IMR-90 (cell line): ENCODE results near the gene GTF2A1. TPM values are rescaled to one million over a fixed set of nuclear protein-coding genes. Genes with fewer than 3 reads are reported as not detected.

Source experiments
- ATAC-seq: fragments of 200-7000 bp; cut with Tn5 transposase; 2 replicates; pipeline ENCODE4 v1.9.1; 2020; ENCODE audit warnings: low read depth, mild to moderate bottlenecking, moderate library complexity
- BruUV-seq: library from RNA; stranded (reverse); fragments of 400-500 nt; replicated peaks from 2 replicates; lab custom pipeline; 2021; lab: Mats Ljungman, UMichigan
- CTCF ChIA-PET: fragments of 300-600 bp; formaldehyde crosslinking; extraction: SDS; loops from one replicate; lab custom pipeline; 2021; ENCODE audit warnings: antibody characterized with exemption; lab: Yijun Ruan, JAX
- POLR2A ChIA-PET: fragments of 300-600 bp; sonication (Branson Sonifier 250); formaldehyde crosslinking; loops from one replicate; lab custom pipeline; 2022; ENCODE audit warnings: antibody characterized with exemption; ENCODE audit not compliant: unreplicated experiment; lab: Charles Lee
- DNase-seq: peaks from one replicate; pipeline ENCODE4 v3.0.0; 2013
- H2AFZ ChIP-seq: replicated peaks from 2 replicates; pipeline ENCODE3; 2013; ENCODE audit warnings: low read length, mild to moderate bottlenecking; ENCODE audit not compliant: poor library complexity
- H2AK5ac ChIP-seq: 2 replicates; pipeline ENCODE4 v1.6.1; 2013; ENCODE audit warnings: low read depth, low read length, inconsistent platforms
- H2AK9ac ChIP-seq: replicated peaks from 2 replicates; pipeline ENCODE3; 2013; ENCODE audit warnings: mild to moderate bottlenecking, low read depth, low read length, moderate library complexity; ENCODE audit not compliant: poor library complexity
- H2BK120ac ChIP-seq: 2 replicates; pipeline ENCODE4 v1.6.1; 2013; ENCODE audit warnings: low read depth, low read length, inconsistent platforms
- H2BK15ac ChIP-seq: 3 replicates; pipeline ENCODE4 v1.6.1; 2013; ENCODE audit warnings: low read depth, low read length, inconsistent platforms
- H2BK20ac ChIP-seq: 2 replicates; pipeline ENCODE4 v1.6.1; 2013; ENCODE audit warnings: low read depth, mild to moderate bottlenecking, inconsistent platforms, low read length, moderate library complexity
- H2BK5ac ChIP-seq: 2 replicates; pipeline ENCODE4 v1.6.1; 2013; ENCODE audit warnings: mild to moderate bottlenecking, low read depth, low read length, inconsistent platforms; ENCODE audit not compliant: poor library complexity, severe bottlenecking
- H3K14ac ChIP-seq: replicated peaks from 2 replicates; pipeline ENCODE4 v1.6.1; 2013; ENCODE audit warnings: low read depth, low read length, inconsistent platforms
- H3K18ac ChIP-seq: 2 replicates; pipeline ENCODE4 v1.6.1; 2013; ENCODE audit warnings: low read depth, low read length, control low read depth
- H3K23ac ChIP-seq: 2 replicates; pipeline ENCODE4 v1.6.1; 2013; ENCODE audit warnings: low read depth, low read length, inconsistent platforms
- H3K27ac ChIP-seq: 2 replicates; pipeline ENCODE4 v1.5.1; 2013; ENCODE audit warnings: mild to moderate bottlenecking, control low read depth, low read length; ENCODE audit not compliant: insufficient read depth
- H3K27me3 ChIP-seq: 2 replicates; pipeline ENCODE4 v1.6.1; 2013; ENCODE audit warnings: low read length; ENCODE audit not compliant: control insufficient read depth, insufficient read depth
- H3K36me3 ChIP-seq: 2 replicates; pipeline ENCODE4 v1.6.1; 2013; ENCODE audit warnings: low read length, mixed read lengths; ENCODE audit not compliant: control insufficient read depth, insufficient read depth
- H3K4ac ChIP-seq: 2 replicates; pipeline ENCODE4 v1.6.1; 2013; ENCODE audit warnings: low read depth, low read length, inconsistent platforms
- H3K4me1 ChIP-seq: 2 replicates; pipeline ENCODE4 v1.6.1; 2013; ENCODE audit warnings: low read length, mixed read lengths; ENCODE audit not compliant: control insufficient read depth, insufficient read depth
- H3K4me2 ChIP-seq: 2 replicates; pipeline ENCODE4 v1.6.1; 2013; ENCODE audit warnings: low read depth, mild to moderate bottlenecking, control low read depth, low read length, moderate library complexity
- H3K4me3 ChIP-seq: 2 replicates; pipeline ENCODE4 v1.5.1; 2013; ENCODE audit warnings: low read depth, mild to moderate bottlenecking, control low read depth, low read length, moderate library complexity; ENCODE audit not compliant: insufficient read depth
- H3K56ac ChIP-seq: 2 replicates; pipeline ENCODE4 v1.6.1; 2013; ENCODE audit warnings: low read length, inconsistent platforms; ENCODE audit not compliant: insufficient read depth; ENCODE audit errors: extremely low read depth
- H3K79me1 ChIP-seq, 2 experiments: 2 replicates each; pipeline ENCODE4 v1.6.1; 2013; ENCODE audit warnings: low read length in 2 of 2, inconsistent platforms in 1 of 2, low read depth in 1 of 2
- H3K9ac ChIP-seq: 2 replicates; pipeline ENCODE4 v1.6.1; 2013; ENCODE audit warnings: low read depth, low read length, control low read depth
- H3K9me1 ChIP-seq: 2 replicates; pipeline ENCODE4 v1.6.1; 2013; ENCODE audit warnings: low read length, inconsistent platforms; ENCODE audit not compliant: insufficient read depth
- H3K9me3 ChIP-seq: 2 replicates; pipeline ENCODE4 v1.6.1; 2013; ENCODE audit warnings: low read length; ENCODE audit not compliant: control insufficient read depth, insufficient read depth
- H4K20me1 ChIP-seq: 2 replicates; pipeline ENCODE4 v1.6.1; 2013; ENCODE audit warnings: low read length, inconsistent platforms; ENCODE audit not compliant: insufficient read depth
- H4K5ac ChIP-seq: 2 replicates; pipeline ENCODE4 v1.6.1; 2013; ENCODE audit warnings: mild to moderate bottlenecking, low read depth, low read length, control low read depth
- H4K8ac ChIP-seq, 2 experiments: 2 replicates each; pipeline ENCODE4 v1.6.1; 2013; ENCODE audit warnings: low read depth in 2 of 2, low read length in 2 of 2, control low read depth in 1 of 2, inconsistent platforms in 1 of 2
- H4K91ac ChIP-seq: 2 replicates; pipeline ENCODE4 v1.6.1; 2013; ENCODE audit warnings: low read depth, low read length, inconsistent platforms; ENCODE audit not compliant: insufficient read depth
- BHLHE40 ChIP-seq: fragments of 150-350 bp; IDR thresholded peaks from 2 replicates; pipeline ENCODE4 v1.6.1; 2016; ENCODE audit warnings: mild to moderate bottlenecking, low read depth, low read length
- CEBPB ChIP-seq: IDR thresholded peaks from 2 replicates; pipeline ENCODE4 v1.6.1; 2012; ENCODE audit warnings: low read depth, low read length, improper control_type of control experiment
- NFE2L2 ChIP-seq: fragments of 150-350 bp; IDR thresholded peaks from 2 replicates; pipeline ENCODE4 v1.6.1; 2016; ENCODE audit warnings: low read depth, mild to moderate bottlenecking, low read length
- POLR2A ChIP-seq: IDR thresholded peaks from 2 replicates; pipeline ENCODE4 v1.6.1; 2012; ENCODE audit warnings: mild to moderate bottlenecking, low read depth, low read length
- RAD21 ChIP-seq: IDR thresholded peaks from 2 replicates; pipeline ENCODE4 v1.6.1; 2012; ENCODE audit warnings: low read length, improper control_type of control experiment
- RCOR1 ChIP-seq: IDR thresholded peaks from 2 replicates; pipeline ENCODE4 v1.6.1; 2012; ENCODE audit warnings: mild to moderate bottlenecking, low read length, improper control_type of control experiment; ENCODE audit not compliant: insufficient replicate concordance
- WGBS, 2 experiments: methylation state at CpG; one replicate each; pipeline versions ENCODE4 v1.1.5 to v1.1.7; 2013; ENCODE audit warnings: missing lambda C conversion rate in 2 of 2; ENCODE audit not compliant: insufficient read length in 1 of 2; ENCODE audit errors: extremely low coverage in 2 of 2; 5-methylcytosine and 5-hydroxymethylcytosine counted together
- dilution Hi-C: fragments of 300-500 bp; cut with HindIII; formaldehyde crosslinking; loops from one replicate; pipeline ENCODE4 v1.14.3; 2018; ENCODE audit warnings: low sequenced_read_pairs; ENCODE audit not compliant: unreplicated experiment
- in situ Hi-C: fragments of 300-500 bp; cut with MboI; formaldehyde crosslinking; loops from 3 replicates; pipeline ENCODE4 v1.14.3; 2019; ENCODE audit warnings: low sequenced_read_pairs, inconsistent platforms, mixed read lengths
- intact Hi-C: fragments of 100-400 bp; cut with micrococcal nuclease; formaldehyde crosslinking; loops from 2 replicates; pipeline ENCODE4 v1.10.0; 2022
- polyA plus RNA-seq, 3 experiments: library from polyadenylated mRNA; depleted of rRNA; stranded (reverse); fragments of >200 nt; gene quantifications; 2 replicates each; pipeline ENCODE4 v1.2.3, GENCODE V29; 2012; ENCODE audit warnings: low replicate concordance in 1 of 3
- total RNA-seq: library from RNA; depleted of rRNA; stranded (reverse); fragments of >200 nt; gene quantifications from 2 replicates; pipeline ENCODE4 v1.2.3, GENCODE V29; 2012
- TF ChIP-seq, protein P1 (sequence below): fragments of 150-350 bp; IDR thresholded peaks from 2 replicates; pipeline ENCODE4 v1.6.1; 2016; ENCODE audit warnings: low read depth, mild to moderate bottlenecking, low read length, moderate library complexity, borderline replicate concordance

The GTF2A1 gene
- total and polyA plus RNA-seq, 2 of the 4 experiments (the other 2 are of a cell fraction) = 16.0 to 60.4 TPM

DNA sequence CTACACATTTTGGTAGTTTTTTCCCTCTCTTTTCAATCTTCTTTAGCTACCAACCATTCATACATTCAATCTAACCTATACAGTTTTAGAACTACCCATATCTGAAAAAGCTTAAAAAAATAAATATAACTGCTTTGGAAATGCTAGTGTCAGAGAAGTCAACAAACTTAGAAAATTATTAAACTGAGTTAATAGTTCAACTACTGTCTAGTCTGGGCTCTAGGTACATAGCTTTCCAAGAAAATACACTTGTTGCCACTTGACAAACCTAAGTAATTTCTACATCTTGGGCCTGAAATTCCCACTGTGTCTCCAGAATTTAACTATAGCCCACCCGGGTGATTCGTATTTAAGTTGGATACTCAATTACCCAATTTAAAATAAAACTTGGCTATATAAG is 22.1 kb downstream of the GTF2A1 start:
- ChIA-PET POLR2A (no interaction called here), CTCF (no interaction called here)
- Histone ChIP-seq H4K5ac (no peak overlapping the region), H3K79me1 (peaks cover 7 to 10% of the 10 kb centered on the region in 2 experiments), H2BK15ac (no peak overlapping the region), H2BK20ac (no peak overlapping the region), H4K8ac (no peak overlapping the region), H3K27me3 (no peaks in the 10 kb centered on the region), H3K9me3 (no peaks in the 10 kb centered on the region), H3K4me2 (no peak overlapping the region), H3K9me1 (no peaks in the 10 kb centered on the region), H3K14ac (no peak overlapping the region), H2AFZ (no peak overlapping the region), H3K4ac (no peak overlapping the region), H2BK120ac (no peak overlapping the region), H2AK9ac (no peak overlapping the region), H3K9ac (no peak overlapping the region), H3K23ac (no peak overlapping the region), H2BK5ac (no peak overlapping the region), H3K18ac (no peak overlapping the region), H3K4me3 (no peak overlapping the region), H3K4me1 (no peaks in the 10 kb centered on the region), H4K20me1 (no peaks in the 10 kb centered on the region), H2AK5ac (no peak overlapping the region), H4K91ac (no peak overlapping the region), H3K36me3 (peaks cover 27% of the 10 kb centered on the region), H3K56ac (no peak overlapping the region), H3K27ac (no peak overlapping the region)
- TF ChIP-seq POLR2A (no peak), RCOR1 (no peak), RAD21 (no peak), CEBPB (no peak), BHLHE40 (no peak), NFE2L2 (no peak)
- TF ChIP-seq, protein P1, sequence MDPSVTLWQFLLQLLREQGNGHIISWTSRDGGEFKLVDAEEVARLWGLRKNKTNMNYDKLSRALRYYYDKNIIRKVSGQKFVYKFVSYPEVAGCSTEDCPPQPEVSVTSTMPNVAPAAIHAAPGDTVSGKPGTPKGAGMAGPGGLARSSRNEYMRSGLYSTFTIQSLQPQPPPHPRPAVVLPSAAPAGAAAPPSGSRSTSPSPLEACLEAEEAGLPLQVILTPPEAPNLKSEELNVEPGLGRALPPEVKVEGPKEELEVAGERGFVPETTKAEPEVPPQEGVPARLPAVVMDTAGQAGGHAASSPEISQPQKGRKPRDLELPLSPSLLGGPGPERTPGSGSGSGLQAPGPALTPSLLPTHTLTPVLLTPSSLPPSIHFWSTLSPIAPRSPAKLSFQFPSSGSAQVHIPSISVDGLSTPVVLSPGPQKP = no peak
- intact Hi-C loops = no loop called here
- ATAC-seq (no peak), DNase-seq (no peak)
- dilution Hi-C loops = no loop called here
- no TSS peak for BruUV-seq
- WGBS, 2 experiments = no CpG with 5 or more reads among the region's 2 CpGs
- in situ Hi-C loops = no loop called here
